GM21737 (cell line): Measurements from ENCODE around the gene ARF6.
"Not testable (repeated sequence)": the region's sequence is repeated elsewhere in the genome, so short reads cannot be mapped to it uniquely, and the experiment has no call there.

Experiments used
- ATAC-seq: cut with Tn5 transposase; IDR thresholded peaks from one replicate; pipeline ENCODE4 v1.9.1; 2021; ENCODE audit warnings: mild to moderate bottlenecking, moderate library complexity; ENCODE audit not compliant: unreplicated experiment

The ARF6 gene

DNA sequence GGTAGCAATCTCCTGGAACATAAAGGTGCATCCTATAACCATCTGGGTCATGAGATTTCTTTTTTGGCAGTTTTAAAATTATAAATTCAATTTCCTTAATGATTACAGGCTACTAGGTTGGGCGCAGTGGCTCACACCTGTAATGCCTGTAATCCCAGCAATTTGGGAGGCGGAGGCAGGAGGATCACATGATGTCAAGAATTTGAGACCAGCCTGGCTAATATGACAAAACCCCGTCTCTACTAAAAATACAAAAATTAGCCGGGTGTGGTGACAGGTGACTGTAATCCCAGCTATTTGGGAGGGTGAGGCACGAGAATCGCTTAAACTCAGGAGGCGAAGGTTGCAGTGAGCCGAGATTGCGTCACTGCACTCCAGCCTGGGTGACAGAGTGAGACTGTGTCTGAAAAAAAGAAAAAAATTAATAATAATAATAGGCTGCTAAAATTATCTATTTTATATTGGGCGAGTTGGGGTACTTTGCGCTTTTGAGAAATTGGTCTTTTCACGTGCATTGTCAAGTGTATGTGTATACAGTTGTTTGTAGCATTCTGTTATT, 17.2 kb upstream of the ARF6 start:
- ATAC-seq: no peak

DNA sequence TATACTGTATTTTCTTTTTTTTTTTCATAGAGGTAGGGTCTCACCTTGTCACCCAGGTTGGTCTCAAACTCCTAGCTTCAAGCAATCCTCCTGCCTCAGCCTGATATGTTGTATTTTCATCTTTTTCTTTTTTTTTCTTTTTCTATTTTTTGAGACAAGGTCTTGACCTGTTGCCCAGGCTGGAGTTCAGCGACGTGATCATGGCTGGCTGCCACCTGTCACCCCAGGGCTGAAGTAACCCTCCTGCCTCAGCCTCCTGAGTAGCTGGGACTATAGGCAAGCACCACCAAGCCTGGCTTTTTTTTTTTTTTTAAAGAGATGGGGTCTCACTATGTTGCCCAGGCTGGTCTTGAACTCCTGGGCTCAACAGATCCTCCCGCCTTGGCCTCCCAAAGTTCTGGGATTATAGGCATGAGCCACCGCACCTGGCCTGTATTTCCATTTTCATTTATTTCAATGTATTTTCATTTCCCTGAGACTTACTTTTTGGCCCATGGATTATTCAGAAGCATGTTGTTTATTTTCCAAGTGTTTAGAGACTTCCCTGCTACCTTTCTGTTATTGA, 16.2 kb upstream of the ARF6 start:
- ATAC-seq: no peak

DNA sequence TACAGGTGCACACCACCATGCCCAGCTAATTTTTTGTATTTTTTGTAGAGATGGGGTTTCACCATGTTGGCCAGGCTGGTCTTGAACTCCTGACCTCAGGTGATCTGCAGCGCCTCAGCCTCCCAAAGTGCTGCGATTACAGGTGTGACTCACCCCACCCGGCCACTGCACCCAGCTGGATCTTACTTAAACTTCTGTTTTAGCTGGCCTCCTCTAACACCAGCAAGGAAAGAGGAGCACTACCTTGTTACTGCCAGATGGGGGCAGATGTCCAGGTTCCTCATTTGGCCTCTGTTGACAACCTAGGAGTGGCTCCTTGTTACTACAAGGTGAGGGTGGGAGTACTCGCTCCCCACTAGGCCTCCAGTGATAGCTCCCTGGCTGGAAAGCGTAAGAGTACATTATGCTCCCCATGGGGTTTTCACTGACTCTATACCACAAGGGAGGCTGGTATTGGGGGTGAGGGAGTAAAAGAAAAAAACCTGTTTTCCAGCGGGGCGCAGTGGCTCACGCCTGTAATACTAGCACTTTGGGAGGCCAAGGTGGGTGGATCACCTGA, 13.2 kb upstream of the ARF6 start:
- peak; percentile 60 for ATAC-seq

DNA sequence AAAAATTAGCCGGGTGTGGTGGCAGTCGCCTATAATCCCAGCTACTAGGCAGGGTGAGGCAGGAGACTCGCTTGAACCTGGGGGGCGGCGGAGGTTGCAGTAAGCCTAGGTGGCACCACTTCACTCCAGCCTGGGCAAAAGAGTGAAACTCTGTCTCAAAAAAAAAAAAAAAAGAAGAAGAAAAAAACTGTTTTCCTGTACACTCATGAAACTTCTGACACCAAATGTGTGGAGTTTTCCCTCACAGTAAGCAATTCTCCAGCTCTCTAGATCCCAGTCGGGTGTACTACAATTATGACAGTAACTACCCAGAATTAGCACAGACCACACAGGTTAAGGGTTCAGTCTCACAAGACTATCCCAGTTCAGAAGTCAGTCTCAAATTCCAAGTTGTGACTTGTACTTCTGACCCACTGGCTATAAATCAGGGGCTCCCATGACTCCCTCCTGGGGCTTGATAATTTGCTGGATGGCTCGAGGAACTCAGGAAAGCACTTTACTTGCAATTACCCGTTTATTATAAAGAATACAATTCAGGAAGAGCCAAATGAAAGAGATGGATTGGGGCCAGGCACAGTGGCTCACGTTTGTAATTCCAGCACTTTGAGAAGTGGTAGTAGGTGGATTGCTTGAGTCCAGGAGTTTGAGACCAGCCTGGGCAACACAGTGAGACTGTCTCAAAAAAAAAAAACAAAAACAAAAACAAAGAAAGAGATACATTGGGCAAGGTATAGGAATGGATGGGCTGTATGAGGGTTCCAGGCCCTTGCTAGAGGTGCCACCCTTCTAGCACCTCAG, 12.4 kb upstream of the ARF6 start:
- ATAC-seq: no peak

DNA sequence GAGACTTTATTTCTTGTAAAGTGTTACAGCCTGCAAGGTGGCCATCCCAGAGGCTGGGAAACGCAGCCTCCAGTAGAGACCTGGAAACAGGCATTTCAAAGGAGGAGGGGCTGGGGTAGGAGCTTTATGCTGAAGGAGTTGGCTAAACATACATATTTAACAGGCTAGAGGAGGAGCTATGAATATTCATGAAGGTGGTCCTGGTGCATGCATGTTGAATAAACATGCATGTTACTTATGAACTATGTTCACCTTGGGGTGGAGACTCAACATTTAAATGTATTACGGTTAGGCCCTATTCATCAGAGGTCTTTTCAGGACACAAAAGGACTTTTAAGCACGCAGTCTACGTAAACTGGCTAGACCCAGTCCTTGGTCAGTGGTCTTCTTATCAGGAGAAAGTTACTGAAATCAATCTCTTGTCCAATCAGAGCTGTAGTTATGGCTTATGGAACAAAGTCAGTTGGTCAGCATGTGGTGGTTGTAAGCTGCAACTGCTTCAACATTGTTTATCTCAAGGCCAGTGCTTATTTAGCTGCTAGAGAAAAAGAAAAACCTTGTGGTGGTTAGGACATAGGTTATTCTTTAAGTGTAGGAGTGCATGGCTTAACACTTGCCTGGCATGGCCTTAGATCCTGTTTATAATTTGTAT, 11.4 kb upstream of the ARF6 start:
- ATAC-seq: no peak

DNA sequence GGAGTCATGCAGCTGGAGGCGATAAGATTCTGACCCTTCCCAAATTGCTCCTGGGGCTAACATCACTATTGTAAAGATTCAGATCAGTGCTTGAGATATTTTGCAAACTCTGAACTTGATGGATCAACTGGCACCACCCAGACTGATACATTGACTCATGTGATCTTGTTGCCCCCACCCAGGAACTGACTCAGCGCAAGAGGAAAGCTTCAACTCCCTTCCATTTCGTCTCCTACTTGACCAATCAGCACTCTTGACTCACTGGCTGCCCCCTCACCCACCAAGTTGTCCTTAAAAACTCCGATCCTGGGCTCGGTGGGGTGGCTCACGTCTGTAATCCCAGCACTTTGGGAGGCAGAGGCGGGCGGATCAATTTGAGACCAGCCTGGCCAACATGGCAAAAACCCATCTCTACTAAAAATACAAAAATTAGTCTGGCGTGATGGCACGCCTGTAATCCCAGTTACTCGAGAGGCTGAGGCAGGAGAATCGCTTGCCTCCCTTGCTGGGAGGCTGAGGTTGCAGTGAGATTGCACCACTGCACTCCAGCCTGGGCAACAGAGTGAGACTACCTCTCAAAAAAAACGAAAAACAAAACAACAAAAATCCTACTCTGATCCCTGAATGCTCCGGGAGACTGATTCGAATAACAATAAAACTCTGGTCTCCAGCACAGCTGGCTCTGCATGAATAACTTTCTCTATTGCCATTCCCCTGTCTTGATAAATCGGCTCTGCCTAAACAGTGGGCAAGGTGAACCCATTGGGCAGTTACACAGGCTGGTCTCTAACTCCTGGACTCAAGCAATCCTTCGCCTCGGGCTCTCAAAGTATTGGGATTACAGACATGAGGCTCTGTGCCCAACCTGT, 9.8 kb upstream of the ARF6 start:
- no peak for ATAC-seq

DNA sequence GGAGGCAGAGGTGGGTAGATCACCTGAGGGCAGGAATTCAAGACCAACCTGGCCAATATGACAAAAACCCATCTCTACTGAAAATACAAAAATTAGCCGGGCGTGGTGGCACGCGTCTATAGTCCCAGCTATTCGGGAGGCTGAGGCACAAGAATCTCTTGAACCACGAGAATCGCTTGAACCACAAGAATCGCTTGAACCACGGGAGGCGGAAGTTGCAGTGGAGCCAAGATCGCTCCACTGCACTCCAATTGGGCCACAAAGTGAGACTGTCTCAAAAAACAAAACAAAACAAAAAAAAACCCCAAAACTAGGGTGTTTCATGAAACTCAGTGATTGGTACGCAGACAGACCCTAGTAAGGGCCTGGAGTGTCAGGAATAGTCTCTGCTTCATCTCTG, 6.4 kb upstream of the ARF6 start:
- ATAC-seq: no peak

DNA sequence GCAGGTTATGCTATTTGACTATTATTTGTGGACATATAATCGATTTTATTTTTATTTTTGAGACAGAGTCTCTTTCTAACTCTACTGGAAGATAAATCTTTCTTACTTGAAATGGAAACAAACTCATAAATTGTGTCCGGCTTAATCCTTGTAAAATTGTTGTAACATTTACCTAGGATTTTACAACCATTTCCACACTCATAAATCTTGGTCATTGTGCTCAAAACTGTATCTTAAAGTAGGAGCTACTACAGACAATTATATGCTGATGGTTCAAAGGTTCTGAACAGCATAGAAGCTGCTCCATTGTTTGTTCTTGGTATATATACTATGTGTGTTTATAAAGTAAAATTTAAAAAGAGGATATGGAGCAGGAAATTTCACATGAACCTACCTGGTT, 4.6 kb upstream of the ARF6 start:
- ATAC-seq: no peak

DNA sequence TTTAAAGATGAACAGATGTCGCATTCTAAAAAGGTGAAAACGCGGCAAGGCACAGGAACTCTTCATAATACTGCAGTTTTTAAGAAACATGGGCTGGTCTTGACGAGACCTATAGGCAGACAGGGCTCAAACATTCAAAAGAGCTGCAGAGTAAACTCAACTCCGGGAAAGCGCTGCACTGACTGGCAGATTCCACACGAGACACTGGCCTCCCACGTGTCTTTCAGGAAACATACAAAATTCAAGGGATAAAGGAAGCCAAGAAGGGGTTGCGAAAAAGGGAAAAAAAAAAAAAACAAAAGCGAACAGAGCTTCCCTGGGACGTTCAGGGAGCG, 614 bp upstream of the ARF6 start:
- peak; percentile 25 for ATAC-seq

DNA sequence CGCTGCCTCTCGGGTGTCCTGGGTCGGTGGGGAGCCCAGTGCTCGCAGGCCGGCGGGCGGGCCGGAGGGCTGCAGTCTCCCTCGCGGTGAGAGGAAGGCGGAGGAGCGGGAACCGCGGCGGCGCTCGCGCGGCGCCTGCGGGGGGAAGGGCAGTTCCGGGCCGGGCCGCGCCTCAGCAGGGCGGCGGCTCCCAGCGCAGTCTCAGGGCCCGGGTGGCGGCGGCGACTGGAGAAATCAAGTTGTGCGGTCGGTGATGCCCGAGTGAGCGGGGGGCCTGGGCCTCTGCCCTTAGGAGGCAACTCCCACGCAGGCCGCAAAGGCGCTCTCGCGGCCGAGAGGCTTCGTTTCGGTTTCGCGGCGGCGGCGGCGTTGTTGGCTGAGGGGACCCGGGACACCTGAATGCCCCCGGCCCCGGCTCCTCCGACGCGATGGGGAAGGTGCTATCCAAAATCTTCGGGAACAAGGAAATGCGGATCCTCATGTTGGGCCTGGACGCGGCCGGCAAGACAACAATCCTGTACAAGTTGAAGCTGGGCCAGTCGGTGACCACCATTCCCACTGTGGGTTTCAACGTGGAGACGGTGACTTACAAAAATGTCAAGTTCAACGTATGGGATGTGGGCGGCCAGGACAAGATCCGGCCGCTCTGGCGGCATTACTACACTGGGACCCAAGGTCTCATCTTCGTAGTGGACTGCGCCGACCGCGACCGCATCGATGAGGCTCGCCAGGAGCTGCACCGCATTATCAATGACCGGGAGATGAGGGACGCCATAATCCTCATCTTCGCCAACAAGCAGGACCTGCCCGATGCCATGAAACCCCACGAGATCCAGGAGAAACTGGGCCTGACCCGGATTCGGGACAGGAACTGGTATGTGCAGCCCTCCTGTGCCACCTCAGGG, 679 bp downstream of the ARF6 start:
- peak; percentile 35 for ATAC-seq

DNA sequence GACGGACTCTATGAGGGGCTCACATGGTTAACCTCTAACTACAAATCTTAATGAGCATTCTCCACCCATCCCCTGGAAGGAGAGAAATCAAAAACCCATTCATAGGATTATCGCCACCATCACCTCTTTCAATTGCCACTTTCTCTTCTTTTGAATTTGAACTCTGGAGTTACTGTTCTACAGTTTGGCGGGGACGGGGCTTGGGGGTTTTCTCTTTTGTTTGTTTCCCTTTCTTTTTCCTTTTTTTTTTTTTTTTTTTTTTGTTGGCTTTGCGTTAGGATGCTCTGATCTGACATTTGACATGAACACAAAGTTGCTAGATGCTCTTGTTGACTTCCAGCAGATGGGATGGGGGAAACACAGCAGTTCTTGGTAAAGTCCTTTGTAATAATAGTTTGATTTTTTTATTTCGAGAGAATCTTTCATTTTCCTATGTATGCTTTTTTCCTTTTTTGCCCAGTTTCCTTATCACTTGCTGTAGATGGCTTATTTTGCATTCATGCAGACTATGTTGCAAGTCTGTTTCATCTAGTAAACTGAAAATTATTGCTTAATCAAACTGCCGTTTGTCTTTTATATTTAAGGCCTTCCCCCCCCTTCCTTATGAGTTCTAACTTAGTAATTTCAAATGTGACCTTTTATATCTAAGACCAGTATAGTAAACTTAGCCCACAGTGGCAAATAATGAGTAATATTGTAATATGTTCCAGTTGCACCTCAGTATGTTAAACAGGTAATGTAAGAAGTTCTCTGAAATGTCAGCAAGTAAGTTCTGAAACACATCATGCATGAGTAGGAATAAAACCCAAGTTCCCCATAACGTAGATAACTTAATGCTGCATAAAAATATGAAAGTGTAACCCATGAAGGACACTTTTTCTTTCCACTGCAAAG, 1.6 kb downstream of the ARF6 start:
- not testable (repeated sequence) for ATAC-seq

DNA sequence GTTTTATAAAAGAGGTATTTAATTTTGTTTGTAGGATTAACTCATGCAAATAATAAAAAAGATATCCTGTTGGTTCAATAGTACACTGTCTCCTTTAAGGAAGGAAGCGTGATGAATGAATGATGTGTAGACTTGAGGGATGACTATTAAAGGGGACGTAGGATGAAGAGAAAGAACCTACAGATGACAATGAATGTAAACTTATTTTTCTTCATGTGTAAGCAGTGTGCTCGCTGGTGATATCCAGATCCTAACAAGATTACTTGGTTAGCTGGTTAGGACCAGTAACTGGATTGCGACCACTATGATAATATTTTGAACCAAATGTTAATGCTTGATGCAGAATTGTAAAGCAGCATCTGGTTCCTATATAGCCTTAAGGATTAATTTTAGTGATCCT, 2.6 kb downstream of the ARF6 start:
- no peak for ATAC-seq

DNA sequence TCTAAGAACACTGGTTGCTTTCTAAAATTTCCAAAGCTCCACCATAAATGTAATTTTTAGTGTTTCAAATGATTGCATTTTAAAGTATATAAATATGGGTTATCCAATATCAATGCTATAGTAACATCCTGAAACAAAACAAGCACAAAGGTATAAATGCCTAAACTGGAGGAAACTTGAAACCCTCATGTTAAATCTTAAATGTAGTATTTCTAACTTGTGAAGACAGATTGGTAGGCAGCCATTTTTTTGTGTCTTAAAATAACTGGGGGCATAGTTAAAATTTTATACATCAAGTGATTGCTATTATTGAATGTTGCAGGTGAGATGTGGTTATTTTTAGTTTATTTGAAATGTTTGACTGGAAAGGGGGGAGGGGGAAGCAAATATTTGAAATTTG, 3.4 kb downstream of the ARF6 start:
- ATAC-seq: not testable (repeated sequence)

DNA sequence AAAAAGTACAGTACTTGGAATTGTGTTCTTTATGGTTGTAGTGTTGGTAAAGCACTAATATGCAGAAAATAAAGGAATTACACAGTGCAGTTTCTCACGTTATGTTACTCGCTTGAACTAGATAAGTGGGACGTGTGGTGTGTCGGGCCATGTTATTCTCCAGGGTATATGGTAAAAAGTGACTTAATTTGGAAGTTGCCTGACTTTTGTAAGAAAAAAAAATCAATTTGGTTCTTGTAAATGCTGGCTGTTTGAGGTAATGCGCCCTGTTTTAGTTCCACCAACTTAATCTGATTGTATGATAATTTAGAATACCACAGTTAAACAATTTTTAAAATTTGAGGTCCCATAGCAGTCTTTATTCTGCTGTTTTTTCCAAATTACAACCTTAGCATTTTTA, 4.1 kb downstream of the ARF6 start:
- ATAC-seq: no peak

DNA sequence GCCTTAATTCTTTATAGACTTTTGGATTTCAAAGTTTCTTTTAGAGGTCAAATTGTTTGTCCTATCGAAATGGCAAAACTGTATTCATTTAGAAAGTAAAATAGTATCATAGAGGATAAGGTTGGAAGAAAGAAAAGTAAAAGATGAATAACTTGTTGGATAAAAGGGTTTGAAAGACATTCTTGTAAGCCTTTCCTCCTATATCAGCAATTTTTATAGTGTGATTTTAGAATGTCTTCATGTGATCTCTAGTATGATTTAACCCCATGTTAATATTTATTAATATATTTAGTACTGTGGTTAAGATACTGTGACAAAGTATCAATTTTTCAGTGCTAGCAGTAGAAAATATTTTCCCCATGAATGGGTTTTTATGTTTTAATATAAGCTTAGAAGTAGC, 4.5 kb downstream of the ARF6 start:
- ATAC-seq: no peak

DNA sequence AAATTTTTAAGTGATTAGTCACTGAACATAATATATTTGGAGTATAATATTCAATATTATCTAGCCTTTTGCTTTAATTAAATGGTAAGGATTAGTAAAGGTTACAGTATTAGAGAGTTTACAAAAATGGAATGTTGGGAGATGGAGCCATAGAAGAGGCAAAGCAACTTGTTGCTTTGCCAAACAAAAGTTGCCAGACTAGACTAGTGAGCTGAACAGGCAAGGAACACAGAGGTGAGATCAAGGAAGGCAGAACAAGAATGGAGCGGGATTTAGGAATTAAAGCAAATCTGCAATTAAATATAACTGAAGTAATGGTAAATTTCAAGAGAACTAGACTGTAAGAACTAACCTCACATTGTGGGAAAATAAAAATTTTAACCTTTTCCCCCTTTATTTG, 5.1 kb downstream of the ARF6 start:
- no peak for ATAC-seq

DNA sequence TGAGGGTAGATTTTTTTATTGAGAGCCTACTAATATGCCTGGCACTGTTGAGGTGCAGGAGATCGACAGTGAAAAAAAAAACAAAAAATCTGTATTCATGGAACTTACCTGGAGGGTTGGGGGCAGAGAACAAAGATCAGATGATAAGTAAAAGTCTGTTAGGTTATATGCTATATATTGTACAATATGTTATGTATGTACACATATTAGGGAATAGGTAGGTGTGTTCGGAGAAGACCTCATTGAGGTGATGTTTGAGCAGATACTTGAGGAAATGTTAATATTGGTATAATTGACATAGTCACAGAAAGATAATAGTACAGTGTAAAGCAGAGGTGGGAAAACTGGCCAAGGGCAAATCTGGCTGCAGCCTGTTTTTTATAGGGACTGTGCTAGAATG, 5.6 kb downstream of the ARF6 start:
- no peak for ATAC-seq

DNA sequence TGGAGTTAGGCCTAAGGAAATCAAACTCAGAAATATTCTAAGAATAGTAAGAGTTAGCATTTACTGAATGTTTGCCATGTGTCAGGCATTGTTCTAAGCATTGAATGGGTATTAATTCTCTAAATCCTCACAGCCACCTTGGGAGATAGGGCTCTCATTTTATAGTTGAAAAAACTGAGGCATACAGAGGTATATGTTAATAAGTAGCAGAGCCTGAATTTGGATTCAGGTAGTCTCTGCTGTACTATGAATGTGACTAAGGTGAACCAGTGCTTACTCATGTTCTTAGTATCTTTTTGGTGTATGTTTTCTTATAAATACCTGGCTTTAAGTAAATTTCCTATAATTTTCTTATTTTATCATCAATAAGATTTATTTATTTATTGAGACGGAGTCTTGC, 8.1 kb downstream of the ARF6 start:
- ATAC-seq: no peak

DNA sequence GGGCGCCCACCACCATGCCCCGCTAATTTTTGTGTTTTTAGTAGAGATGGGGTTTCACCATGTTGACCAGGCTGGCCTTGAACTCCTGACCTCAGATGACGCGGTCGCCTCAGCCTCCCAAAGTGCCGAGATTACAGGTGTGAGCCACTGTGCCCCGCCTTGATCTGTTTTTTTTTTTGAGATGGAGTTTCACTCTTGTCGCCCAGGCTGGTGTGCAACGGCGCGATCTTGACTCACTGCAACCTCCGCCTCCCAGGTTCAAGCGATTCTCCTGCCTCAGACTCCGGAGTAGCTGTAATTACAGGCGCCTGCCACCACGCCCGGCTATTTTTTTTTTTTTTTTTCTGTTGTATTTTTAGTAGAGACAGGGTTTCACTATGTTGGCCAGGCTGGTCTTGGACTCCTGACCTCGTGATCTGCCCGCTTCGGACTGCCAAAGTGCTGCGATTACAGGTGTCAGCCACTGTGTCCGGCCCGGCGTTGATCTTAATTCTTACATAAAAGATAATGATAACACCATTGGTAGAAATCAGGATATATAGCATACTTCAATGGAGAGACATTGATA, 9.9 kb downstream of the ARF6 start:
- not testable (repeated sequence) for ATAC-seq
